Ishikawa (cell line): Measurements from ENCODE around the gene ALKBH5.

Experiments used
- CEBPB ChIP-seq: IDR thresholded peaks from 2 replicates; pipeline ENCODE4 v1.6.1; 2012
- CREB1 ChIP-seq: IDR thresholded peaks from 2 replicates; pipeline ENCODE4 v1.6.1; 2012; ENCODE audit warnings: low read depth
- EGR1 ChIP-seq: IDR thresholded peaks from 2 replicates; pipeline ENCODE4 v1.6.1; 2012
- EP300 ChIP-seq: IDR thresholded peaks from 2 replicates; pipeline ENCODE4 v1.6.1; 2012; ENCODE audit warnings: borderline replicate concordance
- FOXM1 ChIP-seq: IDR thresholded peaks from 2 replicates; pipeline ENCODE4 v1.6.1; 2012; ENCODE audit warnings: low read depth, borderline replicate concordance
- NFIC ChIP-seq: IDR thresholded peaks from 2 replicates; pipeline ENCODE4 v1.6.1; 2012
- RAD21 ChIP-seq: IDR thresholded peaks from 2 replicates; pipeline ENCODE4 v1.6.1; 2012; ENCODE audit warnings: low read depth
- REST ChIP-seq: IDR thresholded peaks from 2 replicates; pipeline ENCODE4 v1.6.1; 2012; ENCODE audit warnings: low read depth, mild to moderate bottlenecking
- TAF1 ChIP-seq: IDR thresholded peaks from 2 replicates; pipeline ENCODE4 v1.6.1; 2012; ENCODE audit warnings: low read depth, mild to moderate bottlenecking
- TCF12 ChIP-seq: IDR thresholded peaks from 2 replicates; pipeline ENCODE4 v1.6.1; 2012; ENCODE audit warnings: low read depth
- TEAD4 ChIP-seq: IDR thresholded peaks from 2 replicates; pipeline ENCODE4 v1.6.1; 2012
- USF1 ChIP-seq: IDR thresholded peaks from 2 replicates; pipeline ENCODE4 v1.6.1; 2012
- YY1 ChIP-seq: IDR thresholded peaks from 2 replicates; pipeline ENCODE4 v1.6.1; 2012; ENCODE audit warnings: low read depth
- ZBTB7A ChIP-seq: IDR thresholded peaks from 2 replicates; pipeline ENCODE4 v1.6.1; 2012; ENCODE audit warnings: low read depth
- TF ChIP-seq, protein P1 (sequence below): IDR thresholded peaks from 2 replicates; pipeline ENCODE4 v1.6.1; 2012

ALKBH5 gene

GRCh38 chr17:18206962-18207361, 23.3 kb downstream of the ALKBH5 start:
- TF ChIP-seq ZBTB7A (no peak), TAF1 (no peak), TCF12 (no peak), YY1 (no peak), RAD21 (no peak), NFIC (no peak), TEAD4 (no peak), EGR1 (no peak), USF1 (no peak), CEBPB (no peak), FOXM1 (no peak), REST (no peak), EP300 (no peak), CREB1 (no peak)
- TF ChIP-seq, protein P1, sequence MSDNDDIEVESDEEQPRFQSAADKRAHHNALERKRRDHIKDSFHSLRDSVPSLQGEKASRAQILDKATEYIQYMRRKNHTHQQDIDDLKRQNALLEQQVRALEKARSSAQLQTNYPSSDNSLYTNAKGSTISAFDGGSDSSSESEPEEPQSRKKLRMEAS: no peak

DNA sequence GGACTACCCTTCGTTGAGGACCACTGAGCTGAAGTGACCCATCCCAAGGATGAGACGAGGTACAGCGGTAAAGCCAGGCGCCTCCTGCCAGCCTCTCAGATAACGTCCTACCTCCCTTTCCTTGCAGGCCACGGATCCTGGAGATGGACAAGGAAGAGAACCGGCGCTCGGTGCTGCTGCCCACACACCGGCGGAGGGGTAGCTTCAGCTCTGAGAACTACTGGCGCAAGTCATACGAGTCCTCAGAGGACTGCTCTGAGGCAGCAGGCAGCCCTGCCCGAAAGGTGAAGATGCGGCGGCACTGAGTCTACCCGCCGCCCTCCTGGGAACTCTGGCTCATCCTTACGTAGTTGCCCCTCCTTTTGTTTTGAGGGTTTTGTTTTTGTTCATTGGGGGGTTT, 24.5 kb downstream of the ALKBH5 start:
- TF ChIP-seq, protein P1: no peak
- no peak for TF ChIP-seq FOXM1
- TF ChIP-seq TCF12: no peak
- no peak for TF ChIP-seq EP300
- TF ChIP-seq NFIC: no peak
- no peak for TF ChIP-seq EGR1
- no peak for TF ChIP-seq REST
- no peak for TF ChIP-seq CEBPB
- no peak for TF ChIP-seq YY1
- TF ChIP-seq CREB1: no peak
- TF ChIP-seq TEAD4: no peak
- no peak for TF ChIP-seq TAF1
- no peak for TF ChIP-seq RAD21
- TF ChIP-seq USF1: no peak
- no peak for TF ChIP-seq ZBTB7A

GRCh38 chr17:18213666-18214270, 30.1 kb downstream of the ALKBH5 start:
- TF ChIP-seq EP300: no peak
- TF ChIP-seq USF1: peak; percentile 60
- no peak for TF ChIP-seq NFIC
- TF ChIP-seq EGR1: no peak

DNA sequence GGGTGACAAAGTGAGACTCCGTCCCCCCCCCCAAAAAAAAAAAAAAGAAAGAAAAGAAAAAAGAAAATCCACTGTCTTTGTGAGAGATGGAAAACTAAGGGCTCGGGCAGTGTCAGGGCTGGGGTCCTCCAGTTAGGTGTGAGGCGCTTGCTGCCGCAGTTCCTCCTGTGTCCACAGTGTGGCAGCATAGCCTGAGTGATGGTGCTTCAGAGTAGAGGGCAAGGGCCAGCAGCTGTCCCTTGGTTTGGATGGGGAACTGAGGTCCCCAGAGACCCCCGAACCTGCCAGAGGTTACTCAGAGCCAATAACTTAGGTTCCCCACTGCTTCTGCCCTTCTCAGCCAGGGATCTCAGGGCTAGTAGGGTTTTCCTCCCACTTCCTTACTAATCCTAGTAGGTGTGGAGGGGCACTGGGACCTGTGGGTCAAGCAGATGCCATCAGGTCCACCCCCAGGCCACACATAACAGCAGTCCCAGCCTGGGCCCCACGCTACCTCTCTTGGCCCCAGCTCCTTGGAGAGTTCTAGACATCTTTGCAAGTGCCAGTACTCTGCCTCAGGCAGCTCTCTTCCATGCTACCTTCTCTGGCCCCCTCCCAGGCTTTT, 33.9 kb downstream of the ALKBH5 start:
- TF ChIP-seq RAD21 (peak; percentile 95), CREB1 (no peak)
- TF ChIP-seq, protein P1: no peak

DNA sequence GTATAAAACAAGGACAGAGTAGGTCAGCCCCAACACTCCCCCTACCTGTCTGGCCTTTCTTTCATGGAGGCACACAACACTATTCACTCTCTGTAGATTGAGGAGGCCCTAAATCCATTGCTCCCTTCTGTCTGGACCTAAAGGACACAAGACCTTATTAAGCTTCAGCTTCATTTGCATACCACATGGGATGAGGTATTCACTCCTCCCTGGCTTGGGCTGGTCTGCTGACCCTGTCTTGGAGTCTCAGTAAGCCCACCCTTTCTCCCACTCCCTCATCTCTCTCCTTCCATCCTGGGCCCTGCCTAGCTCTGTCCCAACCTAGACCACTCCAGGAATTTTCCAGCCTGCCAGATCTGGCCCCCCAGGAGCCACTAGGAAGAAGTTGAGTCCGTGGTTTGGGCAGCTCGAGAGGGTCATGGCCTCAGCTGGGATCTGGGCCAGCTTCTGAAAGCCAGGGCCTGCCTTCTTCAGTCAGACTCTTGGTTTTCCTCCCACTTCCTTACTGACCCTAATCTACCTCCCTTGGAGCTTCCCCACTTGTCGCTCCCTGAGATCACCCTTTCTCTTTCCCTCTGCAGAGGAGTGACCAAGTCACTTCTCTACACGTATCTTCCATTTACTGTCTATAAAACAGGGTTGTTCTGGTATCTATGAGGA, 35.3 kb downstream of the ALKBH5 start:
- no peak for TF ChIP-seq USF1
- TF ChIP-seq YY1: no peak
- TF ChIP-seq FOXM1: no peak
- no peak for TF ChIP-seq NFIC
- no peak for TF ChIP-seq CEBPB
- TF ChIP-seq CREB1: no peak
- TF ChIP-seq EGR1: no peak
- TF ChIP-seq EP300: no peak
- TF ChIP-seq REST: no peak
- TF ChIP-seq TAF1: no peak
- no peak for TF ChIP-seq TCF12
